SK-N-MC (cell line): ENCODE measurements around the gene MTA1.

Source experiments
- EZH2 ChIP-seq: fragments of 200-600 bp; sonication (generic); IDR thresholded peaks from one replicate; pipeline ENCODE4 v1.6.1; 2017; ENCODE audit warnings: antibody characterized with exemption
- POLR2AphosphoS5 ChIP-seq: IDR thresholded peaks from 2 replicates; pipeline ENCODE4 v1.6.1; 2012; ENCODE audit warnings: mild to moderate bottlenecking, low read depth, low read length, borderline replicate concordance

- TF ChIP-seq EZH2 (no peak), POLR2AphosphoS5 (peak; percentile 51)
Observed at GRCh38 chr14:105480807-105481801, 61.5 kb downstream of the MTA1 start.
